SK-N-SH treated with all-trans-retinoic acid at 6 μM for 48 hours (cell line): Measurements from ENCODE around the gene DES.

ENCODE experiments used
- ATAC-seq: fragments of 200-7000 bp; cut with Tn5 transposase; 3 replicates; pipeline ENCODE4 v1.9.1; 2020; ENCODE audit warnings: mild to moderate bottlenecking, moderate library complexity
- ARNTL ChIP-seq: fragments of 450-650 bp; formaldehyde crosslinking; IDR thresholded peaks from 2 replicates; pipeline ENCODE4 v1.5.0; 2020; ENCODE audit warnings: low read depth, mild to moderate bottlenecking, moderate library complexity, borderline replicate concordance
- BACH2 ChIP-seq: fragments of 250-450 bp; sonication (Bioruptor Pico); IDR thresholded peaks from 2 replicates; pipeline ENCODE4 v1.9.0; 2021; ENCODE audit warnings: mild to moderate bottlenecking, borderline replicate concordance
- CREB5 ChIP-seq: fragments of 250-450 bp; sonication (Bioruptor Pico); IDR thresholded peaks from 2 replicates; pipeline ENCODE4 v1.5.1; 2020; ENCODE audit warnings: low read depth, mild to moderate bottlenecking, moderate library complexity
- CSDC2 ChIP-seq: fragments of 250-450 bp; sonication (Bioruptor Pico); IDR thresholded peaks from 2 replicates; pipeline ENCODE4 v1.5.0; 2020; ENCODE audit warnings: mild to moderate bottlenecking, moderate library complexity
- CSRNP3 ChIP-seq: fragments of 250-450 bp; sonication (Bioruptor Pico); IDR thresholded peaks from 2 replicates; pipeline ENCODE4 v1.5.1; 2021; ENCODE audit warnings: mild to moderate bottlenecking, moderate library complexity
- ESRRG ChIP-seq: fragments of 250-450 bp; sonication (Bioruptor Pico); IDR thresholded peaks from 2 replicates; pipeline ENCODE4 v1.6.1; 2021; ENCODE audit warnings: mild to moderate bottlenecking
- GLIS3 ChIP-seq: fragments of 250-450 bp; sonication (Bioruptor Pico); IDR thresholded peaks from 2 replicates; pipeline ENCODE4 v1.5.0; 2020; ENCODE audit warnings: mild to moderate bottlenecking, moderate library complexity
- ISL1 ChIP-seq: fragments of 250-450 bp; sonication (Bioruptor Pico); IDR thresholded peaks from 2 replicates; pipeline ENCODE4 v2.1.2; 2022; ENCODE audit warnings: mild to moderate bottlenecking, moderate library complexity
- OSR1 ChIP-seq: fragments of 250-450 bp; sonication (Bioruptor Pico); IDR thresholded peaks from 2 replicates; pipeline ENCODE4 v1.8.0; 2022; ENCODE audit warnings: moderate library complexity, mild to moderate bottlenecking, inconsistent platforms
- PATZ1 ChIP-seq: fragments of 250-450 bp; sonication (Bioruptor Pico); IDR thresholded peaks from 2 replicates; pipeline ENCODE4 v1.8.0; 2020; ENCODE audit warnings: mild to moderate bottlenecking, moderate library complexity, borderline replicate concordance
- POU6F1 ChIP-seq: fragments of 250-450 bp; sonication (Bioruptor Pico); IDR thresholded peaks from 2 replicates; pipeline ENCODE4 v1.8.0; 2021; ENCODE audit warnings: low read depth, mild to moderate bottlenecking, moderate library complexity, borderline replicate concordance
- PPARA ChIP-seq: fragments of 250-450 bp; sonication (Bioruptor Pico); IDR thresholded peaks from 2 replicates; pipeline ENCODE4 v1.5.0; 2020; ENCODE audit warnings: mild to moderate bottlenecking, borderline replicate concordance
- RARB ChIP-seq: fragments of 250-450 bp; sonication (Bioruptor Pico); IDR thresholded peaks from 2 replicates; pipeline ENCODE4 v1.8.0; 2021; ENCODE audit warnings: mild to moderate bottlenecking, moderate library complexity
- SNAI2 ChIP-seq: fragments of 250-450 bp; sonication (Bioruptor Pico); IDR thresholded peaks from 2 replicates; pipeline ENCODE4 v1.5.0; 2020; ENCODE audit warnings: mild to moderate bottlenecking, moderate library complexity
- TCF4 ChIP-seq: fragments of 250-450 bp; sonication (Bioruptor Pico); IDR thresholded peaks from 2 replicates; pipeline ENCODE4 v1.8.0; 2021; ENCODE audit warnings: mild to moderate bottlenecking, moderate library complexity, borderline replicate concordance
- TOX ChIP-seq: fragments of 250-450 bp; sonication (Bioruptor Pico); IDR thresholded peaks from 2 replicates; pipeline ENCODE4 v1.8.0; 2021; ENCODE audit warnings: mild to moderate bottlenecking, moderate library complexity, borderline replicate concordance
- TSHZ2 ChIP-seq: fragments of 250-450 bp; sonication (Bioruptor Pico); IDR thresholded peaks from 2 replicates; pipeline ENCODE4 v1.5.0; 2020; ENCODE audit warnings: mild to moderate bottlenecking, moderate library complexity
- ZC3H10 ChIP-seq: fragments of 250-450 bp; sonication (Bioruptor Pico); IDR thresholded peaks from 2 replicates; pipeline ENCODE4 v1.5.1; 2021; ENCODE audit warnings: mild to moderate bottlenecking, moderate library complexity
- ZFP30 ChIP-seq: fragments of 450-650 bp; formaldehyde crosslinking; IDR thresholded peaks from 2 replicates; pipeline ENCODE4 v1.5.0; 2022; ENCODE audit warnings: mild to moderate bottlenecking, moderate library complexity
- ZNF565 ChIP-seq: fragments of 450-650 bp; formaldehyde crosslinking; conservative IDR thresholded peaks from 2 replicates; pipeline ENCODE4 v1.5.0; 2020; ENCODE audit warnings: low read depth, mild to moderate bottlenecking, moderate library complexity
- ZNF70 ChIP-seq: fragments of 450-650 bp; formaldehyde crosslinking; IDR thresholded peaks from 2 replicates; pipeline ENCODE4 v1.5.0; 2020; ENCODE audit warnings: mild to moderate bottlenecking, moderate library complexity
- ZNF8 ChIP-seq: fragments of 450-650 bp; formaldehyde crosslinking; IDR thresholded peaks from 2 replicates; pipeline ENCODE4 v1.5.0; 2020; ENCODE audit warnings: mild to moderate bottlenecking, moderate library complexity

Gene DES

GRCh38 chr2:219403861-219404260 lies 14.3 kb upstream of the DES start:
- no peak for ATAC-seq
- no peak for TF ChIP-seq RARB (CRISPR knock-in tag)
- TF ChIP-seq GLIS3 (CRISPR knock-in tag): no peak
- TF ChIP-seq CSRNP3 (CRISPR knock-in tag): no peak
- TF ChIP-seq TCF4 (CRISPR knock-in tag): no peak
- no peak for TF ChIP-seq OSR1 (CRISPR knock-in tag)
- no peak for TF ChIP-seq ESRRG (CRISPR knock-in tag)
- no peak for TF ChIP-seq PATZ1
- no peak for TF ChIP-seq TOX
- TF ChIP-seq ZC3H10 (CRISPR knock-in tag): no peak

- TF ChIP-seq TSHZ2 (CRISPR knock-in tag) (no peak), ZFP30 (CRISPR knock-in tag) (no peak), POU6F1 (CRISPR knock-in tag) (no peak), BACH2 (CRISPR knock-in tag) (no peak), ZNF70 (CRISPR knock-in tag) (no peak), CSDC2 (CRISPR knock-in tag) (no peak), CSRNP3 (CRISPR knock-in tag) (no peak), SNAI2 (CRISPR knock-in tag) (no peak), GLIS3 (CRISPR knock-in tag) (no peak), OSR1 (CRISPR knock-in tag) (no peak), ISL1 (CRISPR knock-in tag) (no peak), ARNTL (CRISPR knock-in tag) (no peak), CREB5 (CRISPR knock-in tag) (no peak)
- TF ChIP-seq, all 23 proteins: peak for 0
- ATAC-seq: no peak
Measured at GRCh38 chr2:219404291-219404910, 13.8 kb upstream of the DES start.

GRCh38 chr2:219404954-219405353 lies 13.2 kb upstream of the DES start:
- no peak for ATAC-seq
- TF ChIP-seq ZNF565 (no peak), BACH2 (CRISPR knock-in tag) (no peak), GLIS3 (CRISPR knock-in tag) (no peak), ZC3H10 (CRISPR knock-in tag) (no peak), ARNTL (CRISPR knock-in tag) (no peak), ZNF70 (CRISPR knock-in tag) (no peak), TOX (no peak), ZNF8 (no peak), SNAI2 (CRISPR knock-in tag) (no peak), CSRNP3 (CRISPR knock-in tag) (no peak), CREB5 (CRISPR knock-in tag) (no peak), RARB (CRISPR knock-in tag) (no peak), PPARA (CRISPR knock-in tag) (no peak)
